ENCODE data around the gene RASAL1. TPM values are rescaled to one million over a fixed set of nuclear protein-coding genes. Genes with fewer than 3 reads are reported as not detected.

The RASAL1 gene
- polyA plus RNA-seq, 1 donor (not counting 4 experiments of a cell fraction or from before 2014, with no cell fraction given) = 0.05 TPM

DNA sequence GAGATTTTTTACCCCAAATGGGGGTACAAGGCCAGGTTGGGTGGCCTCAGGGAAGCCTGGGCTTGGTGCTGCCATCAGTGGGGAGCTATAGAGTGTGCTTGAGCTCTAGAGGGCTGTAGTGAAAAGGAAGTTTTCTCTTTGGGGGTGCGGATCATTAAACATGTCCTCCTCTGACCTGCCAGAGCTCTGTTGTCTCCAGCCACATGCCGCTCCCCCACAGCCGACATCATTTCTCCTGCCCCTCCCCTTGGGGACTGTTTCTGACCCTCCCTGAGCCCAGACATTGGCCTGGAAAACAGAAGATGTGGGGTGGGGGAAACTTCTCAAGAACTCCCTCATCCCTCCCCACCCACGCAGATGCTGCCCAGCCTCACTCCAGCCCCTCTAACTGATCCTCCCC is 53.7 kb downstream of the RASAL1 start:
- H3K27me3 ChIP-seq (ENCODE audit: control insufficient read depth, extremely low read depth, insufficient read depth, low read length) = peaks cover 27% of the 10 kb centered on the region
- no peaks in the 10 kb centered on the region for H3K36me3 ChIP-seq (ENCODE audit: control insufficient read depth in 2 of 2, extremely low read depth in 1 of 2, insufficient read depth in 2 of 2, low read length in 2 of 2)
- no peaks in the 10 kb centered on the region for H3K9me3 ChIP-seq (ENCODE audit: control insufficient read depth, low read depth, low read length)
- H2AFZ ChIP-seq (ENCODE audit: control insufficient read depth, low read length) = no peak overlapping the region
- H4K20me1 ChIP-seq (ENCODE audit: control insufficient read depth, extremely low read depth, insufficient read depth, low read length) = no peaks in the 10 kb centered on the region
- DNase-seq (ENCODE audit: low read depth, low spot score) = no peak
- H3K9ac ChIP-seq (ENCODE audit: control insufficient read depth, extremely low read depth, insufficient read depth, low read length) = no peak overlapping the region
- no peaks in the 10 kb centered on the region for H3K79me2 ChIP-seq (ENCODE audit: control insufficient read depth, insufficient read depth, low read length)
- TF ChIP-seq, protein P1, sequence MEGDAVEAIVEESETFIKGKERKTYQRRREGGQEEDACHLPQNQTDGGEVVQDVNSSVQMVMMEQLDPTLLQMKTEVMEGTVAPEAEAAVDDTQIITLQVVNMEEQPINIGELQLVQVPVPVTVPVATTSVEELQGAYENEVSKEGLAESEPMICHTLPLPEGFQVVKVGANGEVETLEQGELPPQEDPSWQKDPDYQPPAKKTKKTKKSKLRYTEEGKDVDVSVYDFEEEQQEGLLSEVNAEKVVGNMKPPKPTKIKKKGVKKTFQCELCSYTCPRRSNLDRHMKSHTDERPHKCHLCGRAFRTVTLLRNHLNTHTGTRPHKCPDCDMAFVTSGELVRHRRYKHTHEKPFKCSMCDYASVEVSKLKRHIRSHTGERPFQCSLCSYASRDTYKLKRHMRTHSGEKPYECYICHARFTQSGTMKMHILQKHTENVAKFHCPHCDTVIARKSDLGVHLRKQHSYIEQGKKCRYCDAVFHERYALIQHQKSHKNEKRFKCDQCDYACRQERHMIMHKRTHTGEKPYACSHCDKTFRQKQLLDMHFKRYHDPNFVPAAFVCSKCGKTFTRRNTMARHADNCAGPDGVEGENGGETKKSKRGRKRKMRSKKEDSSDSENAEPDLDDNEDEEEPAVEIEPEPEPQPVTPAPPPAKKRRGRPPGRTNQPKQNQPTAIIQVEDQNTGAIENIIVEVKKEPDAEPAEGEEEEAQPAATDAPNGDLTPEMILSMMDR (optimal IDR thresholded peaks at IDR 0.05 in 1 of 3, IDR thresholded peaks at IDR 0.05 in 1 of 3, conservative IDR thresholded peaks at IDR 0.05 in 1 of 3; ENCODE audit: extremely low read depth in 1 of 3, insufficient read depth in 2 of 3, low read length in 3 of 3) = no peak
- no peak for TF ChIP-seq EZH2 (IDR thresholded peaks at IDR 0.05; ENCODE audit: low read length)
- H3K27ac ChIP-seq (ENCODE audit: control insufficient read depth, insufficient read depth, low read length) = no peak overlapping the region
- no peaks in the 10 kb centered on the region for H3K9me1 ChIP-seq (ENCODE audit: control insufficient read depth, extremely low read depth, insufficient read depth, low read length)
- no peak overlapping the region for H3K4me3 ChIP-seq (ENCODE audit: control insufficient read depth in 2 of 3, extremely low read depth in 1 of 3, insufficient read depth in 2 of 3, low read depth in 1 of 3, low read length in 3 of 3)
- no peak for FAIRE-seq
- H3K4me2 ChIP-seq (ENCODE audit: control insufficient read depth, extremely low read depth, insufficient read depth, low read depth, low read length) = no peak overlapping the region
- dilution Hi-C loops (cut with MboI; ENCODE audit: extremely low pct_ligation_motif_present, low sequenced_read_pairs) = no loop called here
- H3K4me1 ChIP-seq (ENCODE audit: control insufficient read depth, extremely low read depth, insufficient read depth, low read length) = no peaks in the 10 kb centered on the region

DNA sequence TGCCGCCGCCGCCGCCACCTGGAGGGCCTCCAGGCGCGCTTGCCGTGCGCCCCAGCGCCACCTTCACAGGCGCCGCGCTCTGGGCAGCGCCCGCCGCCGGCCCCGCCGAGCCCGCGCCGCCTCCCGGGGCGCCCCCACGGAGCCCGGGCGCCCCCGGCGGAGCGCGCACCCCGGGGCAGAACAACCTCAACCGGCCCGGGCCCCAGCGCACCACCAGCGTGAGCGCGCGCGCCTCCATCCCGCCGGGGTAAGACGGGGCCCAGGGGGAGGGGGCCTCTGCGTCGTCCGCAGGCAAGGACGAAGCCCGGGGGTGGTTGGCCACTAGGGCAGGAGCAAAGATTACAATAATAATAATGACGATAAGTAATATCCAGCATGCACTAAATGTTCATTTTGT is 57.7 kb downstream of the RASAL1 start:
- Histone ChIP-seq H4K20me1 (ENCODE audit: control insufficient read depth, extremely low read depth, insufficient read depth, low read length) (no peaks in the 10 kb centered on the region), H3K4me1 (ENCODE audit: control insufficient read depth, extremely low read depth, insufficient read depth, low read length) (no peaks in the 10 kb centered on the region), H2AFZ (ENCODE audit: control insufficient read depth, low read length) (no peak overlapping the region), H3K9ac (ENCODE audit: control insufficient read depth, extremely low read depth, insufficient read depth, low read length) (no peak overlapping the region), H3K79me2 (ENCODE audit: control insufficient read depth, insufficient read depth, low read length) (no peaks in the 10 kb centered on the region), H3K4me3 (ENCODE audit: control insufficient read depth in 2 of 3, extremely low read depth in 1 of 3, insufficient read depth in 2 of 3, low read depth in 1 of 3, low read length in 3 of 3) (no peak overlapping the region), H3K36me3 (ENCODE audit: control insufficient read depth in 2 of 2, extremely low read depth in 1 of 2, insufficient read depth in 2 of 2, low read length in 2 of 2) (no peaks in the 10 kb centered on the region), H3K27me3 (ENCODE audit: control insufficient read depth, extremely low read depth, insufficient read depth, low read length) (peaks cover 41% of the 10 kb centered on the region), H3K9me3 (ENCODE audit: control insufficient read depth, low read depth, low read length) (no peaks in the 10 kb centered on the region), H3K9me1 (ENCODE audit: control insufficient read depth, extremely low read depth, insufficient read depth, low read length) (no peaks in the 10 kb centered on the region), H3K4me2 (ENCODE audit: control insufficient read depth, extremely low read depth, insufficient read depth, low read depth, low read length) (no peak overlapping the region), H3K27ac (ENCODE audit: control insufficient read depth, insufficient read depth, low read length) (no peak overlapping the region)
- TF ChIP-seq, protein P1 (optimal IDR thresholded peaks at IDR 0.05 in 1 of 3, IDR thresholded peaks at IDR 0.05 in 1 of 3, conservative IDR thresholded peaks at IDR 0.05 in 1 of 3; ENCODE audit: extremely low read depth in 1 of 3, insufficient read depth in 2 of 3, low read length in 3 of 3) = no peak
- no peak for TF ChIP-seq EZH2 (IDR thresholded peaks at IDR 0.05; ENCODE audit: low read length)
- dilution Hi-C loops (cut with MboI; ENCODE audit: extremely low pct_ligation_motif_present, low sequenced_read_pairs) = no loop called here
- DNase-seq (ENCODE audit: low read depth, low spot score) (no peak), FAIRE-seq (no peak)

All from keratinocyte (primary cell).